HepG2 (cell line): ENCODE results near the gene NFAT5. TPM values are rescaled to one million over a fixed set of nuclear protein-coding genes. Genes with fewer than 3 reads are reported as not detected.
A peak's percentile ranks its signal among the peaks of the same experiment; 100 is the strongest.

ENCODE experiments used
- AGO2 ChIP-seq: fragments of 200-400 bp; formaldehyde crosslinking; optimal IDR thresholded peaks from 2 replicates; pipeline ENCODE3; 2017; ENCODE audit warnings: mild to moderate bottlenecking, low read depth, low read length, moderate library complexity
- CBX1 ChIP-seq: IDR thresholded peaks from one replicate; pipeline ENCODE4 v1.6.1; 2016; ENCODE audit warnings: antibody characterized with exemption, low read depth
- DBP ChIP-seq: sonication (generic); formaldehyde crosslinking; IDR thresholded peaks from 2 replicates; pipeline ENCODE4 v1.4.0; 2020; ENCODE audit warnings: missing genetic modification reagents; ENCODE audit errors: not compliant biosample characterization
- ESRRA ChIP-seq: sonication (generic); formaldehyde crosslinking; IDR thresholded peaks from 2 replicates; pipeline ENCODE4 v1.5.1; 2020; ENCODE audit warnings: mild to moderate bottlenecking, low read depth, missing genetic modification reagents
- HDAC1 ChIP-seq: sonication (generic); formaldehyde crosslinking; IDR thresholded peaks from 2 replicates; pipeline ENCODE4 v1.5.1; 2020; ENCODE audit warnings: mild to moderate bottlenecking, missing genetic modification reagents
- PHF8 ChIP-seq: sonication (generic); formaldehyde crosslinking; IDR thresholded peaks from 2 replicates; pipeline ENCODE4 v1.5.0; 2020; ENCODE audit warnings: missing genetic modification reagents
- POLR2A ChIP-seq, 2 experiments: IDR thresholded peaks; 2 replicates each; pipeline ENCODE4 v1.6.1; 2011; ENCODE audit warnings: low read depth in 2 of 2, low read length in 2 of 2, mild to moderate bottlenecking in 1 of 2, moderate library complexity in 1 of 2; ENCODE audit not compliant: insufficient read depth in 1 of 2
- PREB ChIP-seq: sonication (generic); formaldehyde crosslinking; IDR thresholded peaks from 2 replicates; pipeline ENCODE4 v1.4.0; 2020; ENCODE audit warnings: missing genetic modification reagents
- TOE1 ChIP-seq: sonication (generic); formaldehyde crosslinking; IDR thresholded peaks from 2 replicates; pipeline ENCODE4 v1.4.0; 2020; ENCODE audit warnings: mild to moderate bottlenecking, missing genetic modification reagents
- ZBTB3 ChIP-seq: sonication (generic); formaldehyde crosslinking; IDR thresholded peaks from 2 replicates; pipeline ENCODE4 v1.4.0; 2020; ENCODE audit warnings: low read depth, mild to moderate bottlenecking, moderate library complexity, missing genetic modification reagents, borderline replicate concordance
- ZBTB38 ChIP-seq: sonication (generic); formaldehyde crosslinking; IDR thresholded peaks from 2 replicates; pipeline ENCODE4 v1.5.1; 2020; ENCODE audit warnings: mild to moderate bottlenecking, missing genetic modification reagents
- ZNF20 ChIP-seq: sonication (generic); formaldehyde crosslinking; IDR thresholded peaks from 2 replicates; pipeline ENCODE4 v1.4.0; 2020; ENCODE audit warnings: mild to moderate bottlenecking, moderate library complexity, missing genetic modification reagents
- ZNF552 ChIP-seq: sonication (generic); formaldehyde crosslinking; IDR thresholded peaks from 2 replicates; pipeline ENCODE4 v1.9.0; 2022; ENCODE audit warnings: missing genetic modification reagents, mild to moderate bottlenecking, borderline replicate concordance
- ZNF639 ChIP-seq: conservative IDR thresholded peaks from 2 replicates; pipeline ENCODE4 v1.6.1; 2018; ENCODE audit warnings: missing genetic modification reagents
- ZNF709 ChIP-seq: sonication (generic); formaldehyde crosslinking; IDR thresholded peaks from 2 replicates; pipeline ENCODE4 v1.5.0; 2020; ENCODE audit warnings: mild to moderate bottlenecking, missing genetic modification reagents
- ZNF790 ChIP-seq: sonication (generic); formaldehyde crosslinking; IDR thresholded peaks from 2 replicates; pipeline ENCODE4 v1.8.0; 2022; ENCODE audit warnings: missing genetic modification reagents, mild to moderate bottlenecking, borderline replicate concordance
- ZUFSP ChIP-seq: sonication (generic); formaldehyde crosslinking; IDR thresholded peaks from 2 replicates; pipeline ENCODE4 v1.9.0; 2021; ENCODE audit warnings: missing genetic modification reagents, mild to moderate bottlenecking, borderline replicate concordance
- ZXDC ChIP-seq: sonication (generic); formaldehyde crosslinking; IDR thresholded peaks from 2 replicates; pipeline ENCODE4 v1.5.0; 2020; ENCODE audit warnings: mild to moderate bottlenecking, missing genetic modification reagents
- polyA plus RNA-seq, 8 experiments: library from polyadenylated mRNA; depleted of rRNA in 3 of 8; stranded (reverse) in 7 of 8; unstranded in 1 of 8; fragments of >200 nt; fragmentation: Illumina TruSeq in 4 of 8; extraction: Trizol in 4 of 8; gene quantifications; 2 replicates each; pipeline versions ENCODE4 v1.2.1 to v1.2.3, GENCODE V29; 2011 to 2016; ENCODE audit warnings: low read depth in 4 of 8, missing spikeins in 1 of 8, mixed read lengths in 1 of 8; ENCODE audit not compliant: insufficient read depth in 1 of 8
- total RNA-seq, 5 experiments: library from RNA; depleted of rRNA; stranded (reverse); fragments of >200 nt; fragmentation: Illumina TruSeq; extraction: Trizol; gene quantifications; 2 replicates each; pipeline ENCODE4 v1.2.3, GENCODE V29; 2016; ENCODE audit warnings: low read depth in 1 of 5

NFAT5 gene
- total and polyA plus RNA-seq, 2 of the 13 experiments (the other 11 are each of a cell fraction or from before 2014, with no cell fraction given): 20.5 to 54.3 TPM

GRCh38 chr16:69564845-69565670, 708 bp upstream of the NFAT5 start (continued):
- no peak for TF ChIP-seq ZUFSP (CRISPR knock-in tag)
- TF ChIP-seq ZNF790 (CRISPR knock-in tag): no peak
- TF ChIP-seq ESRRA (CRISPR knock-in tag): 0 out of 2 replicates have a peak, but pooled peaks have one; percentile 52
- no peak for TF ChIP-seq ZBTB38 (CRISPR knock-in tag)
- no peak for TF ChIP-seq ZBTB3 (CRISPR knock-in tag)
- TF ChIP-seq TOE1 (CRISPR knock-in tag): peak; percentile 23; the same call in 1 of the 2 replicates
- TF ChIP-seq PHF8 (CRISPR knock-in tag): peak; percentile 83
- no peak for TF ChIP-seq CBX1
- TF ChIP-seq ZNF709: no peak
- no peak for TF ChIP-seq PREB (CRISPR knock-in tag)
- no peak; the same call in 1 of the 2 replicates for TF ChIP-seq ZXDC (CRISPR knock-in tag)
- TF ChIP-seq ZNF20 (CRISPR knock-in tag): 0 out of 2 replicates have a peak, but pooled peaks have one; percentile 70
- TF ChIP-seq DBP (CRISPR knock-in tag): peak; percentile 36
- no peak for TF ChIP-seq ZNF552 (CRISPR knock-in tag)
- no peak for TF ChIP-seq AGO2
- TF ChIP-seq POLR2A (IDR thresholded peaks at IDR 0.05; ENCODE audit: insufficient read depth in 1 of 2, low read depth in 2 of 2, low read length in 2 of 2): peak in 1 of 2 experiments; percentile 78; a peak in 2 of 4 replicates
- TF ChIP-seq HDAC1 (CRISPR knock-in tag): no peak
- TF ChIP-seq ZNF639 (CRISPR knock-in tag): no peak
